Stimulated activated naive CD8-positive, alpha-beta T cell treated with anti-CD3 and anti-CD28 coated beads, Interleukin-15, Interleukin-2, amounts not matched to agents 100 ng/mL and 50 ng/mL, for 24 hours (primary cell): ENCODE results near the gene INPP4B.

Source experiments
- H3K27ac Mint-ChIP-seq: one replicate; pipeline ENCODE4 v1.8.0; 2021; ENCODE audit warnings: mild to moderate bottlenecking, mixed read lengths
- H3K27me3 Mint-ChIP-seq: one replicate; pipeline ENCODE4 v1.8.0; 2021; ENCODE audit warnings: mixed read lengths
- H3K36me3 Mint-ChIP-seq: one replicate; pipeline ENCODE4 v1.8.0; 2021; ENCODE audit warnings: low read depth, mixed read lengths
- H3K4me1 Mint-ChIP-seq: one replicate; pipeline ENCODE4 v1.8.0; 2021; ENCODE audit warnings: low read depth, mixed read lengths
- H3K4me3 Mint-ChIP-seq: one replicate; pipeline ENCODE4 v1.8.0; 2021; ENCODE audit warnings: mild to moderate bottlenecking, mixed read lengths
- H3K9me3 Mint-ChIP-seq: one replicate; pipeline ENCODE4 v1.8.0; 2021; ENCODE audit warnings: mixed read lengths

Gene INPP4B

DNA sequence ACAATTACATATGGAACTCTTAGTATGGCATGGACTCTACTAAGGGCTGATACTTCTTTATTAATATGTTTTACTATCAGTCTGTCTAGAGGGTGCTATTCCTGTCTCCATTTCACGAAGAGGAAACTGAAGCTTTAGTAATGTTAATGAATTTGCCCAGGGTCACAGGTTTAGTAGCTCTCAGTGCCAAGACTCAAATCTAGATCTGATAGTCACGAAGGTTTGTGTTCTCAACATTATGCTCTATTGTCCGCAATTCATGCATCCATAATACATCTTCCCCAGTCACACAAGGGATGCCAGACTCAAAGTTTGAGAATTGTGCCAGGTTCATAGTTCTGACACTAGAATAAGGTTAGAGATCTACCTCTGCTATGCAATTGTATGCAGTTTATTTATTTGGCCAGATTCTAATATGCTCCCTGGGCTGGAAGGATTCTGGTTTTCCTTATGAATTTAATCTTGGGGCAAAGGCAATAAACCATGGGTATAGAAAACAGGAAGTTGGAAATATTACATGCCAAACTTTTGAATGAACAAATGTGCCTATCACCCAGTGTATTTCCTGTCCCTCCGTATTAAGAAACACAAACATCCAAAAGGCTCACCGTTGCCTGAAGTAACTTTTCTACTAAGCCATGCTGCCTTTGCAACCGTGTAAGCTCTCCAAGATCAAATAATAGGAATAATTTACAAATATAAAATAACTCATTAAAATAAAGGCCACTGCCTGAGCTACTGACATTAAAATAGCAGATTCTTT, 478.5 kb downstream of the INPP4B start:
- peak overlapping the region; percentile 38 for H3K27ac Mint-ChIP-seq
- no peaks in the 10 kb centered on the region for H3K27me3 Mint-ChIP-seq
- H3K9me3 Mint-ChIP-seq, result peaks cover 13% of the 10 kb centered on the region
- peaks cover 55% of the 10 kb centered on the region for H3K36me3 Mint-ChIP-seq
- peak overlapping the region; percentile 40 for H3K4me3 Mint-ChIP-seq
- peaks cover 79% of the 10 kb centered on the region for H3K4me1 Mint-ChIP-seq

DNA sequence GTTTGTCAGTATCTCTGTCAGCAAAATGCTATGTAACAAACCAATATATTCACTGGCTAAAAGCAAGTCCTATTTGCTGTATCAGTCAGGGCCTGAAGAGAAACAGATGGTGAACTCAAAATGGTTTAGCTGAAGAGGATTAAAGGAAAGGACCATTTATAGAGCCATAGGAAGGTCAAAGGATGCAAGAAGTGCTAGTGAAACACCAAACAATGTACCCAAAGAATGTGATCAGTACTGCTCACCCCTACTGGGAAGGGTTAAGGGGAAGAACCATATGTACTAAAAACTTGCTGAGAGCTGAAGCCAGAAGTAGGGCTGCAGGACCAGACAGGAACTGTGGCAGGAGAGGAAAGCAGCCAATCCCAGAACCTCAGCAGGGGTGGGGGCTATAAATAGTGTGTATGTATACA, 479.3 kb downstream of the INPP4B start:
- Mint-ChIP-seq H3K36me3 (peaks cover 56% of the 10 kb centered on the region), H3K27me3 (no peaks in the 10 kb centered on the region), H3K4me3 (no peak overlapping the region), H3K4me1 (peaks cover 77% of the 10 kb centered on the region), H3K9me3 (peaks cover 19% of the 10 kb centered on the region), H3K27ac (peak overlapping the region; percentile 27)

DNA sequence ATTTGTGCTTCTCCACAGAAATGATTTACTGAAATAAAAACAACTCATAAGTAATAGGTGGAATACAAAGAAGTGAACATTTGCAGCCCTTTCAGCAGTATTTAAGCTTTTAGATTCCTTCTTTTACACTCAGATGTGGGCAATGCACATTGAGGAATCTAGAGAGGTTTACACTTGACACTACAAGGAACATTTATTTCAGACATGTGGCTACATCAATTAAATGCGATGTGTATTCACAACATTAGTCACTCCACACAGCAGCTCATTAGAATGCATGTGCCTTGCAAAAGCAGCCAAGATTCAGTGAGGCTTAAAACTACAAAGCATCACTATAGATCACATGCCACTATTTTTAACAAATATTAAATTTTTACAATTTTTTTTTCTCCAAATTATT, 480.7 kb downstream of the INPP4B start:
- Mint-ChIP-seq H3K4me1 (peaks cover 75% of the 10 kb centered on the region), H3K27ac (no peak overlapping the region), H3K4me3 (no peak overlapping the region), H3K36me3 (peaks cover 50% of the 10 kb centered on the region), H3K27me3 (no peaks in the 10 kb centered on the region), H3K9me3 (peaks cover 10% of the 10 kb centered on the region)

DNA sequence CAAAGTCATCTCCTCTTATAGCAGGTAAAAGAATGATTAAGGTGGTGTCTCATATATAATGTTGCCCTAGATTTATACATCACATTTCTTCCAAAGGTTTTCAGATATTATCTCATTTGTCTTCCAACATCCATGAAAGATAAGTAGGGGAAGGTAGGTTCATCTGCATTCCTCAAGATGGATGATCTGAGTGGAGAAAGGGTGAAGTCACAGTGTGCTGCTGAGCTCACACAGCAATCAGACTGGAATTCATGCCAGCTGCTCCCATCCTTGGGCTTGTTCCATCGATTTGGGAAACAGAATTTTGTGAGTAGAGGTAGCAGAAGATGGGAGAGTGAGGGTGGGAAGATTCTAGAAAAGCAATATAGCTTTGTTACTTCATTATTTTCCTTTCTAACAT, 482.4 kb downstream of the INPP4B start:
- Mint-ChIP-seq H3K27ac (no peak overlapping the region), H3K4me1 (peaks cover 77% of the 10 kb centered on the region), H3K36me3 (peaks cover 42% of the 10 kb centered on the region), H3K4me3 (no peak overlapping the region), H3K9me3 (peaks cover 10% of the 10 kb centered on the region), H3K27me3 (no peaks in the 10 kb centered on the region)

DNA sequence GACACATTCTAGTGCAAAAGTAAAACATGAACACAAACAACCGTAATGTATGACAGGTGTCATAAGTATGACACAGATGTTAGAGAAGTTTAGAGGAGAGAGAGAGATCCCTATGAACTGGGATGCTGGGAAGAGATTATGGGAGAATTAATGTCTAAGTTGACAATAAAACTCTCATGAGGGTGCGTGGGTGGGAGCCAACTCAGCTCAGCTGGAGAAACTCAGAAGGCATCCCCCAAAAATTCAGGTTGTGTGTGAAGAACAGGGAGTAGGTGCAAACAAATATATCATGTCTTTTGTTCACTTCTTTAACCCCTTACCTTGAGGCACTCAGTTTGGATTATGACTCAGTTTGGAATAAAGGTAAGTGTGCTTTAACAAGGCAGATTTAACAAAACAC, 484.1 kb downstream of the INPP4B start:
- Mint-ChIP-seq H3K4me1 (peaks cover 76% of the 10 kb centered on the region), H3K27ac (no peak overlapping the region), H3K9me3 (peaks cover 10% of the 10 kb centered on the region), H3K27me3 (no peaks in the 10 kb centered on the region), H3K36me3 (peaks cover 38% of the 10 kb centered on the region), H3K4me3 (no peak overlapping the region)

DNA sequence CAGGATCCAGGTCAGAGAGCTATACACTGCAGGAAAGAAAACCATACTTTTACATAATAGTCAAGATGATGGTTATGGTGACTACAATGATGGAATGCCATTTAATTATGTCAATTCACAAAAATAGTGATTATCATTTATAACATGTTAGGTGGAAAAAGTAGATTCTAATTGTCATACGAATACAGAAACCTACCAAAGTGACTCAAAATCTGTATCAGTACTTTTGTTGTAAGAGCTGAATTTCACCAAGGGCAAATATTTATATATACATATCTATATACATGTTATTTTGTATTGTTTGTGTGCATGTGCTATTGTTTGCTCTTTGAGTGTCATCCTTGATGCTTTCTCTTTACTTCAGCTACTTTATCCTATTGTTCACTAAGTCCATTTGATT, 485.4 kb downstream of the INPP4B start:
- peaks cover 38% of the 10 kb centered on the region for H3K36me3 Mint-ChIP-seq
- H3K4me3 Mint-ChIP-seq, result no peak overlapping the region
- H3K9me3 Mint-ChIP-seq, result peaks cover 10% of the 10 kb centered on the region
- peak overlapping the region; percentile 80 for H3K27ac Mint-ChIP-seq
- peaks cover 79% of the 10 kb centered on the region for H3K4me1 Mint-ChIP-seq
- no peaks in the 10 kb centered on the region for H3K27me3 Mint-ChIP-seq

DNA sequence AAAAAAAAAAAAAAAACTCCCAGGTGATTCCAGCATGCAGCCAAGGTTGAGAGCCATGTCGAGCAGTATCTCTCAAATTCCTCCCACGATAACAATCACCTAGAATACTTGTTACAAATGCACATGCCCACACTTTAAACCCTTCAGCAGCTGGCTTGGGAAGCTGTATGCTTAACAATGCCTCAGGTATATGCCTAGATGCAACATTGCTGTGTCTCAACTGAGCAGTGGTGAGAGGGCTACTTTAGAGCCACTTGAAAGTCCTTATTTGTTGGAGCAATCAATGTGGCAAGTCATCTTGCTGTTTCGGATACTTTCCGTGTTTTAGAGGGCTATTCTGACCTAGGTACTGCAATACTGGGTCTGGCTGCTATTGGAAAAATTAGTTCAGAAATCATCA, 487.4 kb downstream of the INPP4B start:
- Mint-ChIP-seq H3K27me3 (no peaks in the 10 kb centered on the region), H3K27ac (peak overlapping the region; percentile 71), H3K36me3 (peaks cover 22% of the 10 kb centered on the region), H3K4me3 (no peak overlapping the region), H3K4me1 (peaks cover 81% of the 10 kb centered on the region), H3K9me3 (peaks cover 10% of the 10 kb centered on the region)

DNA sequence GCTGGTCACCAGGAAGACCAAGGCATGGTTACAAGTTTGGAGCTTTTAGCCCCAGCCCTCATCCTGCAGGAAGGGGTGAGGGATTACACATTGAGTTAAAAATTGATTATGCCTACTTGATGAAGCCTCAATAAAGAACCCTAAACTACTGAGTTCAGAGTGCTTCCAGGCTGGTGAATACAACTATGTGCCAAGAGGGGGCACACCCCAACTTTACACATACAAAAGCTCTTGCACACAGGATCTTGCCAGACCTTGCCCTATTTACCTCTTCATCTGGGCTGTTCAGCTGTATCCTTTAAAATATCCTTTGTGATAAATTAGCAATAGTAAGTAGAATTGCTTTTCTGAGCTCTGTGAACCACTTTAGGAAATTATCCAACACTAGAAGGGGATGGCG, 489.3 kb downstream of the INPP4B start:
- peaks cover 90% of the 10 kb centered on the region for H3K4me1 Mint-ChIP-seq
- no peak overlapping the region for H3K4me3 Mint-ChIP-seq
- H3K36me3 Mint-ChIP-seq, result peaks cover 6% of the 10 kb centered on the region
- H3K9me3 Mint-ChIP-seq, result peaks cover 2% of the 10 kb centered on the region
- no peaks in the 10 kb centered on the region for H3K27me3 Mint-ChIP-seq
- H3K27ac Mint-ChIP-seq, result peak overlapping the region; percentile 85

DNA sequence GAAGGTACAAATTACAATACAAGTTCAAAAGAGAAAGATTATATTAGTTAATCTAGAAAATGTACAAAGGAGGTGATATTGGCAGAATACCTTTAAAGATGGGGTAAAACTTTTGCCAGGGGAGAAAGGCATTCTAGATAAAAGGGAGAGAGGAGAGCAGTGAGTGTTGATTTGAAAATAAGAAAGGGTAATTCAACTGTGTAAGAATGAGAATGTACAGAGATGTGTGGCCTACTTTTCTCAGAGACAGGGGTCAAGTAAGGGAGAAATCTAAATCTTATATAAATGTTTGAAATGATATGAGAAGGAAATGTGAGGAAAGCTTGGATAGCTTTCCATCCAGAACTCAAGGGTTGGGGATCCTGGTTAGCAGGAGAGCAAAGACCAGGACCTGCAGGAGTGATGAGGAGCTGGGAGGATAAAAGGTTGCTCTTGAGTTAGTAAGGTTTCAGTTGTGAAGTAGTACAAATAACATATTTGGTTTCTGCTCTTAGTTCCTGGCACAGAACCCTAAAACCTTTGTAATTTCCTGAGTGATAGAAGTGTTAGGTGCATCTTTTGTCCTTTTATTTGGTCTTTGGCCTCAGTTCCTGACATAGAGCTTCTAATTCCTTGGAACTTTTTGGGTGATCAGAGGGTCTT, 489.9 kb downstream of the INPP4B start:
- Mint-ChIP-seq H3K27me3 (no peaks in the 10 kb centered on the region), H3K4me1 (peaks cover 92% of the 10 kb centered on the region), H3K36me3 (peaks cover 4% of the 10 kb centered on the region), H3K27ac (peak overlapping the region; percentile 85), H3K9me3 (no peaks in the 10 kb centered on the region), H3K4me3 (no peak overlapping the region)

DNA sequence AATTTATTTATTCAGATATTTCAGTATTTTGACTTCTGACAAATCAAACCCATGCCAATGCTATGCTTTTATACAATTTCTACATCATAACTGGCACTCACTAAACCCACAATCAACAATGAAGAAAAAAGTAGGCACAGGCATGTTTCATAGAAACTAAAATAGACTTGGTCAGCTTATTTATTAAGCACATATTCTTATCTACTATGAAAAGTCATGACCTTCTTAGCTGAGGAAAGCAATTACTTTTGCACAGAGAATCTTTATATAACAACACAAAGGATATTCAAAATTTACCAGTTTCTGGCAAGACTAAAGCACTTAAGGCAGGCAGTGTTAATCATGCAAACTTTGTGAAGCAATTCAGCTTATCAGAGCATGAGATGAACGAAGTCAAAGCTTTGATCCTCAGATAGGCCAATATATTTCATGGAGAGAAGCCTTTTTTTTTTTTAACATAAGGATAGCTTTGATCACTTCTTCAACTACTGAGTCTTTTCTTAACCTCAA, 490.6 kb downstream of the INPP4B start:
- peaks cover 93% of the 10 kb centered on the region for H3K4me1 Mint-ChIP-seq
- no peaks in the 10 kb centered on the region for H3K36me3 Mint-ChIP-seq
- peak overlapping the region; percentile 85 for H3K27ac Mint-ChIP-seq
- no peaks in the 10 kb centered on the region for H3K27me3 Mint-ChIP-seq
- peak overlapping the region; percentile 50 for H3K4me3 Mint-ChIP-seq
- H3K9me3 Mint-ChIP-seq, result no peaks in the 10 kb centered on the region

DNA sequence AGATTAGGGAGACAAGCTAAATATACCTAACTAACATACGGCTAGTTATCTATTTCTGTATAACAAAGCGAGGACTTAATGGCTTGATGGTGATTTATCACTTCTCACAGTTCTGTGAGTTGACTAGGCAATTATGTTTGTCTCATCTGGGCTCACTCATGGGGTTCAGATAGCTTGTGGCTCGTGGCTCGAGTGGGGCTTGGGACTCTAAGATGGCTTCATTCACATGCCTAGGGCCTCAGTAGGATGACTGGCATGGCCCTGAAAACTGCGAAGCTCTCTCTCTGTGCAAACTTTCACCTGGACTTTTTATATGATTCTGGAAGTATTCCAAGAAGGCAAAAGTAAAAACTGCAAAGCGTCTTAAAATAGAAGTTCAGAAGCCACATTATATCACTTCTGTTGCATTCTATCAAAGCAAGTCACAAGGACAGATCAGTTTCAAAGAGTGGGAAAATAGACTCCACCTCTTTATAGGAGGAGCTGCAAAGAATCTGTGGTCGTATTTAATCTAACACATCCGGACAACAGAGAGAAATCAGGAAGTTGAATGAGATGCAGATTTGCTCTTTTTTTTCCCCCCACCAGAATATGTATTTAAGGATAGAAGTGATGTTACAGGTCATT, 491.2 kb downstream of the INPP4B start:
- Mint-ChIP-seq H3K27me3 (no peaks in the 10 kb centered on the region), H3K36me3 (no peaks in the 10 kb centered on the region), H3K27ac (peak overlapping the region; percentile 85), H3K4me3 (peak overlapping the region; percentile 50), H3K9me3 (no peaks in the 10 kb centered on the region), H3K4me1 (peaks cover 96% of the 10 kb centered on the region)

DNA sequence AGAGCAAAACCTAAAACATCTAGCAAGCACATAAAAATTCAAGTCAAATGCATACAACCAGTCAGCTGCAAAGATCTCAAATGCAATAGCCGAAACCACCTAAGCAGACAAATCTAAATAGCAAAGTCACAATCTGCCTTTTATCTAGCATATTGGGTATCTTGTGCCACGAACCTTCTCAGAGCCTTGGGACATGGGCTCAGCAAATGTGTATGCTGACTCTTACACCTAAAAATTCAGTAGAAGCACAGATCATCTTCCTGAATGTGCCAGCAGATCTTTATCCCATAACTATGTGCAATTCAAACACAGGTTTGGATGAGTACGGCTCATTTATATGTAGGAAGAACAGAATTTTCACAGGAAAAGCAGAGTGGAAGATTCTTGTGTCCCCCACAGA, 492.1 kb downstream of the INPP4B start:
- Mint-ChIP-seq H3K9me3 (no peaks in the 10 kb centered on the region), H3K27me3 (no peaks in the 10 kb centered on the region), H3K27ac (peak overlapping the region; percentile 79), H3K4me3 (peak overlapping the region; percentile 15), H3K4me1 (peaks cover 98% of the 10 kb centered on the region), H3K36me3 (no peaks in the 10 kb centered on the region)

DNA sequence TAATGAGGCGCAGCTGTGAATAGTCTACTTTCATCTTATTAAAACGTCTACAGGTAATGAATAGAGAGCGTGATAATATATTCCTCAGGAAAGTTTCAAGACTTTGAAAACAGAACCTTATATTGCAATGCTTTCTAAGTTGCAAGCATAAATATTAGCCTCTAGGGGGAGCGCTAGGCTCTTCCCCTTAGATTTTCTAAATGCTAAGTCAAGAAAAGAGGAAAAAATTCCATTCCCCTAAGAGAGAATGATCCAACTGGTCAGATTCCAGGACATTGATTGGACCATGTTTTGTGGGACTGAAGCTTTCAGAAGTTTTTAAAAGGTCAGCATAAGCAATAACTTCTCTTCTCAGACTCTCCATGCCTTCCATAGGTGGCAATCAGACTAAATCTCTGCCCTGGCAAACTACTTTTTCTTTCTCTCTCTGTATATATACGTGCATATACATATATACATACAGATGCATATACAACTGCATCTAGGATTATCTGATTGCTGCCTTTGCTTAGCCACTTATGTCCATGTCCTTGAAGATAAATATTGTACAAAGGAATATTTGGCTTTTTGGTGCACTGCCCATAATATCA, 492.9 kb downstream of the INPP4B start:
- Mint-ChIP-seq H3K9me3 (no peaks in the 10 kb centered on the region), H3K27ac (peak overlapping the region; percentile 79), H3K4me1 (peaks cover 98% of the 10 kb centered on the region), H3K27me3 (no peaks in the 10 kb centered on the region), H3K36me3 (no peaks in the 10 kb centered on the region), H3K4me3 (peak overlapping the region; percentile 15)

DNA sequence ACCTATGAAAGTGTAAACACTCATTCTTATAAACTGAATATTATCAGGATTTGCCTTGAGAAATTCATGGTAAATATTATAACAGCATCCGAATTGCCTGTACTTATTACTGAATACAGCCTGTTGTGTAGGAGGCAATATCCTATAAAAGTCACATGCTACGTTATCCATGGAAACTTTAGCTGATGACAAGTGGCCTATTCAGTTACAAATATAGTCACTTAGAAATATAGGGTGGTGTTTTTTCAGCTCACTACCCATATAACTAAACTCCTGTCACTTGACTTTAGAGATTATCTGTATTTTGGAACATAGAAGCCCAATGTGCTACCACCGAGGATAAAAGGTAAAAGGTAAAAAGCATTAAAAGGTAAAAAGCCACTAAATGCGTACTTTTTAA, 493.4 kb downstream of the INPP4B start:
- Mint-ChIP-seq H3K36me3 (no peaks in the 10 kb centered on the region), H3K9me3 (no peaks in the 10 kb centered on the region), H3K4me1 (peaks cover 100% of the 10 kb centered on the region), H3K4me3 (peak overlapping the region; percentile 15), H3K27me3 (no peaks in the 10 kb centered on the region), H3K27ac (peak overlapping the region; percentile 49)

DNA sequence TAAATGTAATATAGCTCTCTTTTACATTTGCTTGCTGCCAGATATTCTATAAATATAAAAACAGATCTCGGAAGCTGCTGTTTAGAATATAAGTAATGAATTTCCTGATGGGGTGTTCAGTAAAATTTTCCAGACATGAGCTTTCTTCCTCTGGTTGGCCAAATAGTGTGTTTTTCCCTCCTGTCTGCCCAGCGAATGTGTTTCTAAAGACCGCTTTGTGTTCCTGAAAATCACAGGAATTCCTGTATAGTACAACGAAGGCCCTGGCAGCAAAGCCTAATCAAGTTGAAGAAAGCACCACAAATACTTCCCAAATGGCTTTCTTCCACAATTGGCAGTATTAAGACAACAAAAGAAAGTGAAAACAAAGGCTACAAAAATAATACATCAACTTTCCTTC, 494.1 kb downstream of the INPP4B start:
- peak overlapping the region; percentile 78 for H3K27ac Mint-ChIP-seq
- H3K4me1 Mint-ChIP-seq, result peaks cover 98% of the 10 kb centered on the region
- no peaks in the 10 kb centered on the region for H3K9me3 Mint-ChIP-seq
- no peaks in the 10 kb centered on the region for H3K36me3 Mint-ChIP-seq
- no peaks in the 10 kb centered on the region for H3K27me3 Mint-ChIP-seq
- H3K4me3 Mint-ChIP-seq, result peak overlapping the region; percentile 40
